COLO668 (cell line): ENCODE measurements around the gene DNAJC17.

ENCODE experiments used
- DNase-seq: peaks from one replicate; lab custom pipeline; 2025; ENCODE audit not compliant: unreplicated experiment; lab: John Stamatoyannopoulos, UW

The DNAJC17 gene

DNA sequence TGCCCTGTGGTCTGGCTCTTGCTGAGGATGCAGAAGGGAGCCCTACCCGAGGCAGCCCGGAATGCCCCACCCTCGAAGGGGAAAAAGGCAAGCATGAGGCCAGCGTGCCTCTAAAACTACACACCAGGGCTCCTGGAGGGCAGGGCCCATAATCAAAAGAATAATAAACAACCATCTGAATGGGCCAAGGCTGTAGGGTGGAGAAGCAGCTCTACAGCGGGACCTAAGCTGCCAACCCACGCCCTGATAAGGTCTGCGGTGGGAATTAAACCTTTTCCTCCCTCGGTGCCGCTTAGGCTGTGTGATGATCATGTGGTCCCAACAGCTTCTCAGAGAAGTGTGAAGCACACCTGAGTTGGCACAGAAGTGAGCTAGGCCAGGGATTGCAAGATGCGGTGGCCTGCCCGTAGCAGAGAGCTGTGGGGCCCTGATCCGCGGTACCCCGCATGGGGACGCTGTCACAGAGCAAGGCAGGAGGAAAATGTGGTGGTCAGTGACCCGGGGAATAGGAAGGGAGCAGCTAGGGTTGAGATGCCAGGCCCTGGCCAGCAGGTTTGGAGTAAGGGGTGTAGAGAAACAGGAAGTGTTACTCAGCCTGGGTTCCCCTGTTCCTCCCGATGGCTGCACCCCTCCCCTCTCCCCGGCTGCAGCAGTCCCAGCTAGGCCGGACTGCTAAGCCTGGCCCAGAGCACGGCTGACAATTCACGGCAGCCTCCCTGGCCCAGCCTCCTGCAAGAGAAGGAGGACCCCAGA, 38.6 kb downstream of the DNAJC17 start:
- DNase-seq, result no peak

DNA sequence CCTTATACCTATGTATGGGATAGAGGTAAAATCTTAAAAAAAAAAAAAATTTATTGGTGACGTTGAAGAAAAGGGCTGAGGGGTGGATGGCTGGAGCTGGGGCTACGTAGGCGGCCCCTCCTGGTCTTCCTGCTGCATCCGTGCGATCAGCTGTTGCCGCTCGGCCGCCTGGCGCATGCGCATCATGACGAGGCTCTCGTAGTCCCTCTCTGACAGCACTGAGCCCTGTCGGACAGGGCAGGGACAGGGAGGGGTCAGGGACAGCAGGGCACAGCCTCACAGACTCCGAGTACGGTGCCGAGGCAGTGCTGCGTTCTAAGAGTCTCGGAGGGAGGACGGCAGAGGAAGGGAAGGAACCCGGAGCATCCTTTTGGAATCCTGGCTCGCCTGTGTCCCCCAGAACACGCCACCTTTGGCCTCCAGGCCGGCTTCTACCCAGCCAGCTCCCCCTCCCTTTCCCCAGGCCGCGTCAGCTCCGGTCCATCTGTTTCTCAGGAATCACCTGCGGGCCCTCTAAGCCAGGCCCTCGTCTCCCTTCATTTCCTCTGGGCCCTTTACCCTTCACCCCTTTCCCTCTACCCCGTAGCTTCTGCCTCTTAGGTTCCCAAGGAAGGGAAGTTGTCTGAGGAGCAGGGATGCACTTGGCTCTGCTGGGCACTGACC, 39.3 kb downstream of the DNAJC17 start:
- DNase-seq, result no peak

DNA sequence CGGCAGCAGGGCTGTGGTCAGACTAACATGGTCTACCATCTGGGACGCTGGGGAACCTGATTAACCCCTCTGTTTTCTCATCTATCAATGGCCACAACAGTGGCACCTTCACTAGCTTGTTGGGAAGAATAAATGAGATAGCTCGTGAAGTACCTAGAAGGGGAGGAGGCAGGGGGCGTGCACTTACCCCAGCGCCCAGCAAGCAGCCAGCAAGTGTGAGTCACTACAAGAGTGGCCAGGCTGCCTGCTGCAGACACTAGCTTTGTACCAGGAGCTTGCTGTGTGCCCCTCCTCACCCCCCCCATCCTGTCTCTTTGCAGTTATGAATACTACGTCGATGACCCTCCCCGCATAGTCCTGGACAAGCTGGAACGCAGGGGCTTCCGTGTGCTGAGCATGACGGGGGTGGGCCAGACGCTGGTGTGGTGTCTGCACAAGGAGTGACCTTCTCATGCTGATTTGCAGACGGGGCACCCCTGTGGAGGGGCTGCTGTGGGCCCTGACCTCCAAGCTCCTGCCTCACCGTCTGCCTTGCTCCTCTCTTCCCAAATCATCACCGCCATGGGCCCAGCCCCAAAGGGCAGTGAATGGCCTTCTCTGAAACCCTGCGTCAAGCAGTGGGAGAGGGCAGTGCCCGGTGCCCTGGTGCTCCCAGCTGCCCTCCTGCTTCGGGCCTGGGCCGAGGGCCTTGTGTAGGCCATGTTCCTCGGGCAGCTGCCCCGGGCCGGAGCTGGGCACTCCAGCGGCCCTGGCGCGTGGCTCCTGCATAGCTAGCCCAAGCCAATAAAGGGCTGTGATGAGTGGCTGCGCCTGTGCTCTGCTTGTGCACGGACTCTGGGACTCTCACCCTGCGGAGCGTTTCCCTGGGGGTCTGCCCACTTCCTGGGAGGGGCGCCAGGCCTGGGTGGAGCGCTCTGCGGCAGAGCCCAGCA, 40.1 kb downstream of the DNAJC17 start:
- no peak for DNase-seq

DNA sequence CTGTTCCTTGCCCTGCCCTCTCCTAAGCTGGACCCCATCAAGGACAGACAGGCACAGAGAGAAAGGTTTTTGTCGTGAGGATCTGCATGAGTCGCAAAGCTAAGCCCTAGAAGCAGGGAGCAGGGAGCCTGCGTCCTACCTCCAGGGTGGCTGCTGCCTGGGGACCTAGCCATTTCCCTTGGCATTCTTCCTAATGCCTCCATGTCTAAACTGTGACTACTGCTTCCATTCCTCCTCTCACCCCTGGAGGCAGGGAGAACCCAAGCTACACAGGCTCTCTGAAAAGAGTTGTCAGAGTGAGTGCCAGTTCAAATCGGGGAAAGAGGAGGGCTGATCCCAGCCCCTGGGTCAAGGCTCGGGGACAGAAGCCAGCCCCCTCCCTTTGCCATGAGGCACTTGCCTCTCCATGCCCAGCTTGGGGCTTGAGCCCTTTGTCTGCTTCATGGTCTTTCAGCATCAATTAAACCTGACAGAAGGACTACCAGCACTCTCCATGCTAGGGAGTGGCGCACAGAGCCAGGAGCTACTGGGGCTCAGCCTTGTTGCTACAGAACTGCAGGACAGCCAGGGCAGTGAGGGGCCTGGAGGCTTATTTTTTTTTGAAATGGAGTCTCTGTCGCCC, 41.0 kb downstream of the DNAJC17 start:
- DNase-seq, result no peak

DNA sequence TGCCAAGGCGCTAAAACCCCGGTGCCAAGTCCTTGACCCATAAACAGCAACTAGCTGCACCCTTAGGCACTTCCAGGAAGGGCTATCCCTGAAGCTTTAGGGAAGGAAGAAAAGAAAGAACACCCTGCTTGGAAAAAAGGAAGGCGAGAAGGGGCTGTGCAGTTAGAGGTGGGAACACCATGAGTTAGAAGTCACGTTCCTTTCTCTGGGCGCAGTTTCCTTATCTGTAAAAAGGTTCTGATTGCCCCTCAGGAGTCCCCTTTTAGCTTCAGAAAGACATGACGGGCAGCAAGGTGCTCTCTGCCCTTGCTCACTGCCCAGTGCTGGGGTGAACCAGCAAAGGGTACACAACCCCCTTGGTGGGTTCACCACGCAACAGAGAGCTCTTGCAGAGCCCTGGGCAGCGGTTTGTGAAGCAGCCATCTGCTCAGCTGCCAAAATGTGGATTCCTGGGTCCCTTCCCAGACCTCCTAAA, 42.6 kb downstream of the DNAJC17 start:
- DNase-seq, result no peak

DNA sequence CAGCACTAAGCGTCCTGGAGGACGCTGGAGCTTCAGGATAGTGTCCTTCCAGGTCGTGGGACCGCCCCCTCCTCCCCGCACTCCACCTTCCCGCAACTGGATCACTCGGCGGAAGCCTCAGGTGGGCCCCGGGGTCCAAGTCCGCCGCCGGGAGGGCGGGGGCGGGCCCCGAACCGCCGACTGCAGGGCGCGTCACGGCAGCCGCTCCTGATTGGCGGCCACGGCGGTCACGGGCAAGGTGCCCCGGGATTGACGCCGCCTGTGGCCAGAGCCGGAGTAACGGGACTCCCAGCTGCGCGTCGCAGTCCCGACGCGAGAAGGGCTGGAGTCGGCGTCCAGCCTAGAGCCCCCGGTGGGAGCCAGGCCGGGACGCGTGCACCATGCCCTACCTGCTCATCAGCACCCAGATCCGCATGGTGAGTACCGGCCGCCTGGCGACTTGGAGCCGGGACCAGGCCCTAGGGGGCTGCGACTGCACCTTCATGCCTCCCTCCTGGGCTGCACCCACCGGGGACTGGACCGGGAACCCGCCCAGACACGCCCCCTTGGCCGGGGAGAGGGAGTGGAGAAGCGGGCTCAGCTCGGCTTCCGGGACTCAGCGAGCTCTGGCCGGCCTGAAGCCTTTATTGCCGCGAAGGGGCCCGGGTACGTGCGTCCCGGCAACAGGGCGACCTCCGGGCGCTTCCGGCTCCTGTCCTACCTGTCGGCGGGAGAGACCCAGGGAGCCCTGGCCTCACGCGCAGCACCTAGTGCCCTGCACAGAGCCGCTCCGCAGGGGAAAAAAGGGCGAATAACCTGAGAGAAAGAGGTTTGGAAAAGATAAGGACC, 43.3 kb downstream of the DNAJC17 start, which contains the start of gene GCHFR:
Gene GCHFR, plus strand, starts transcription at position 268 of the 828 bp plus-strand sequence. Its CDS starts 113 bp downstream, at position 381.
- peak; percentile 85 for DNase-seq

DNA sequence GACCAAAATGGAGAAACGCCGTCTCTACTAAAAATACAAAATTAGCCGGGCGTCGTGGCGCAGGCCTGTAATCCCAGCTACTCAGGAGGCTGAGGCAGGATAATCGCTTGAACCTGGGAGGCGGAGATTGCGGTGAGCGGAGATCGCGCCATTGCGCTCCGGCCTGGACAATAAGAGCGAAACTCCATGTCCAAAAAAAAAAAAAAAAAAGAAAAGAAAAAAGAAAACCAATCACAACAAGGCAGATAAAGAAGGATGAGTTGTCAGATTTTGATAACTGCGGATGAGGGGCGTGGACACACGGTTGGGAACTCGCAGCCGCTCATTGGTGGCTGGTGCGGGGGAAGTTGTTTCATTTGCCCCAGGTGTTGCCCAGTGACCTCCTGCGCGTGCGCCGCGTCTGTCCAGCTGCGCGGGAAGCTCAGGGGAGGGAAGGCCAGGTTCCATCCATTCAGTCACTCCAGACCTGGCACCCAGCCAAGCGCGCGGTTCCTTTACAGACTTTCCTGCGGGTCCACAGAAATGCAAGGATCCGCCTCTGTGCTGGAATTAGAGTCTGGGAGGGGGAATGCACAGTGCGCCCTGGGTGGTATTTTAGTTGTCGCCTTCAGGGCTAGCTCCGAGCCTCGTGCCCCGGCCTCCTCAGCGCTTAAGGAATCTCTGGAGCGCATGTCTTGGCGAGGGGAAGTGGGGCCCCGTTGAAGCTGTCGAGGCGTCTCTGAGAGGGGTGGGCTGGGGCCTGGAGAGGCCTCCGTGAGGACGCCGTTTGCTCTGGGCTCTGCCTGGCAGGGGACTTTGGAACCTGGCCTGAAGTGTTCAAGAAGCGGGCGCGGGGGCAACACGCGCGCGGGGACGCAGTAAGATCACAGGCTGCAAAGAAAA, 44.1 kb downstream of the DNAJC17 start:
- peak; percentile 96 for DNase-seq

DNA sequence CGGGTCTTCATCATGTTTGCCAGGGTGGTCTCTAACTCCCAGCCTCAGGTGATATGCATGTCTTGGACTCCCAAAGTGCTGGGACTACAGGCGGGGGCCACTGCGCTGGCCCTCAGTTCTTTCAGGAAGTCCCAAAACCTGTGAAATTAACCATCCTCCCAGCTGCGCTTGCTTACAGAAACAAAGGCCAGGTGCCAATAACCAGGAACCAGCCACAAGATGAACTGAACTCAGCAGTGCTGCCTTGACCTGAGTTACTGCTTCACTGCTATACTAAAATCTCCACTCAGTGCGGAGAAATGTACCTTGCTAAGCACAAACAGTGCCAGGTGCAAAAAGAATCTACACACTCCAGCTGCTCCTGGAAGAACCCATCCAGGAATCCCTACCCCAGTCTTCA, 47.3 kb downstream of the DNAJC17 start:
- no peak for DNase-seq

DNA sequence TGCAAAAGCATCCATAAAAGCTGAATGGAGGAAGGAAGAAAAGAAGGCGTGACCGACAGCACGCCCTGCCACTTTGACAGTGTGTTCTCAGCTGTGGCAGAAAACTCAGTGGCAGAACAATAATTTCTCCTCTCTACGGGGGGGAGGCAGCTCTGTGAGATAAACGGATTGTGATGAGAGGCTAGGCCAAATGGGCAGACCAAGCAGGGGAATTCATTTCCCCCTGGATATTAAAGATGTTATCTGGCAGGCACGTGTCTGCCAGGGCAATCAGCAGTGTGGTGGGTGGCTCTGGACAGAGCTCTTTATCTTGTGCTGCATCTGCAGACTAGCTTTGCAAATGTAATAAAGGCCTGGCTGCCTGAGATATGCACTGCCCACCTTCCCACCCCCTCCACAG, 50.3 kb downstream of the DNAJC17 start:
- no peak for DNase-seq

DNA sequence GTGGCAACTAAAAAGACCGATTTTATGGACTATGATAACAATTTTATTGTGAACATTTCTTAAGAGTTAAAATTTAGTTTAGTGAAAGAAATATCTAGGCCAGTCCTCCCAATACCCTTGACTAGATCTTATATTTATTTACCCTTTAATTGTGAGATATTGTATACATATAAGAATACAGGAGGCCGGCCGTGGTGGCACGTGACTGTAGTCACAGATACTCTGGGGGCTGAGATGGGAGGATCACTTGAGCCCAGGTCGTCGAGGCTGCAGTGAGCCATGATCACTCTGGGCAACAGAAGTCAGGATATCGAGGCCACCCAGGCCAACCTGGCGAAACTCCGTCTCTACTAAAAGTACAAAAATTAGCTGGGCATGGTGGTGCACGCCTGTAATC, 51.5 kb downstream of the DNAJC17 start:
- DNase-seq, result no peak

DNA sequence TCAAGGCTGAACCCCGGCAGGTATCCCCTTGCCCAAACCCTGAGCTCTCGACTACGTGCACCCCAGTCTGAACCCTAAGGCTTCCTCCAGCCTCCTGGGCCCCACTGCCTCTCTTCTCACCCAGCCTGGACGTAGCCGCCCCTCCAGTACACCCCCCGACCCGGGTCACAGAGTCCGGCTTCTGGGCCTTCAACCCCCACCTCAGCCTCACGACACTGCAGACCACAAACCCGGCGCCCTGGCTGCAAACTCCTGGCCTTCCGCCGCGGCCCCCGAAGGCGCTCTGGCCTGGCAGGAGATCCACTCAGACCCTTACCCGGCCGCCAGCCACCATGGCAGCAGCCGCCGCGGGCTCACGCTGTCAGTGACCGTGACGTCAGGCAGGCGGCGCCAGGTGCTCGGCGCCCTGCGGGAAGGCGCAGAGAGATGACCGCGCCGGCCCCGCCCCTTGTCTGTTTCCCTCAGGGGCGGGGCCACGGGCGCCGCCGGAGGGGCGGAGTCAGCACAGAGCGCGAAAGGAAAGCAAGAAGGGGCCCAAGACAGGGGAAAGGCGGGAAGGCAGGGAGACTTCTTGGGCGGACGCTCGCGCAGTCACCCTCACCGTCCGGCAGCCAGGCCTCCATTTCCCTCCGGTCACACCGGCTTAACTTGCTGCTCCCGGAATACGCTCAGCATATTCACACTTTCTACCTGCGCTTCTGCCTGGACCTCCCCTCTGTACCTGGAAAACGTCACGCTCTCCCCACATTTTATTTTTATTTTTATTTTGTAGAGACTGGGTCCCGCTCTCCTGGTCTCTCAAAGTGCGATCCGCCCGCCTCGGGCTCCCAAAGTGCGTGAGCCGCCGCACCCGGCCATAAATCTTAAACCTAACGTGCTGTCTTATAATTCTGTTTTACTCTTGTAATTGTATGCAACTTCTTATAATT, 52.1 kb downstream of the DNAJC17 start, which contains the start of gene RMDN3:
Gene RMDN3, minus strand, starts transcription at position 372 of the 929 bp plus-strand sequence. CDS start 471 bp downstream, outside the sequence.
- peak; percentile 96 for DNase-seq

DNA sequence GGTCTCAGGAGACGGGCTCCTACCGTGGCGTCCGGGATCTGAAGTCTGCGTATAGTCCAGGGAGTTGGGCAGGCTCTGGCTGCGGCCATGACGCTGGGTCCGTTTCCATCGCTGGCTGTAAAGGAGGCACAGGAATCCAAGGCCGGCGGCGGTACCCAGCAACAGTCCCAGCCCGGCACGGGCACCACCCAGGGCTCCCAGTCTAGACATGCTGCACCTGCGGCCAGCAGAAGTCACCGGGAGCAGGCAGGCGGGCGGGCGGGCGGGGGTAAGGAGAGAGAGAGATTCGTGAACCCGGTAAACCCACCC, 52.7 kb downstream of the DNAJC17 start:
- DNase-seq, result peak; percentile 35

DNA sequence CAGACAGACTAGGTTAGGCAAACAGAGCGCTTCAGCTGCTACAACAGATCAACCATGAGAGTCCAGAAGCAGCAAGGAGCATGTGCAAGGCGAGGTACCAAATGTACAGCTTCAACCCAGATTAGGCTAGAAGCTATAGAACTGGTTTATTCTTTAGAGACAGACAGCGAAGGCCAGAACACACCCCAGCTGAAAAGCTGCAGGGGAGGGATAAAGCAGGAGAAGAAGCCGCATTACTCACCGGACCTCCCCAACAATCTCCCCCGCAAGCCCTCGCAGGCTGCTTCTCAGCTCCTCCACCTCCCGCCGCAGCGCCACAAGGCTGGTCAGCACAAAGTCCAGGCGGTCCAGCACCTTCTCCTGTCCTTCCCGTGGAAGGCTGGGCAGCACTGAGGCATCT, 55.5 kb downstream of the DNAJC17 start:
- no peak for DNase-seq

DNA sequence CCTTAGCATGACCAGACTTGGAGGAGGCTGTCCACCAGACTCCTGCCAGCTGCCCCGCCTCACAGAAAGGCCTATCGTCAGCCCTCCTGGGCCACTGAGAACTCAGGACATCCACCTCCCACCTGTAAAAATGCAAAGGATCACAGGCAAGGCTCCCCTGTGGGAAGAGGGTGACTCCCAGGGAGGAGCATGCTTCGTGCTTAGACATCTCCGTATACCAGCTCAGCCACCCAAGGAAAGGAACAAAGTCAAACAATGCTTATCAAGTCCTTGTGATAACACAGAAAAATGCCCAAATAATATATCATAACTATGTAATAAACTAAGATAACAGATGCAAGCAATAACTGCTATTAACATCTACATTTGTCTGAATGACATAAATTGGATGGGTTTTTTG, 56.4 kb downstream of the DNAJC17 start:
- DNase-seq, result no peak

DNA sequence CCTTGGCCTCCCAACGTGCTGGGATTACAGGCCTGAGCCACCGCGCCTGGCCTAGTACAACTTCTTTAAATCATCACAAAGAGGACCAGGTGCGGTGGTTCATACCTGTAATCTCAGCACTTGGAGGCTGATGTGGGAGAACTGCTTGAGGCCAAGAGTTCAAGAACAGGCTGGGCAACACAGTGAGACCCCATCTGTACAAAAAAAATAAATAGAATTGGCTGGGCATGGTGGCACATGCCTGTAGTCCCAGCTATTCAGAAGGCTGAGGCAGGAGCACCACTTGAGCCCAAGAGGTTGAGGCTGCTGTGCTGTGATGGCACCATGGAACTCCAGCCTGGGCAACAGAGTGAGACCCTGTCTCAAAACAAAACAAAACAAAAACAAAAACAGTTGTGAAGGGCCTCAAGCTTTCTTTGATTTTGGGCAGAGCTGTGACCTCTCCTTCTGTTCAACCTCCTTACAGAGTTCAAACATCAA, 58.1 kb downstream of the DNAJC17 start:
- no peak for DNase-seq

DNA sequence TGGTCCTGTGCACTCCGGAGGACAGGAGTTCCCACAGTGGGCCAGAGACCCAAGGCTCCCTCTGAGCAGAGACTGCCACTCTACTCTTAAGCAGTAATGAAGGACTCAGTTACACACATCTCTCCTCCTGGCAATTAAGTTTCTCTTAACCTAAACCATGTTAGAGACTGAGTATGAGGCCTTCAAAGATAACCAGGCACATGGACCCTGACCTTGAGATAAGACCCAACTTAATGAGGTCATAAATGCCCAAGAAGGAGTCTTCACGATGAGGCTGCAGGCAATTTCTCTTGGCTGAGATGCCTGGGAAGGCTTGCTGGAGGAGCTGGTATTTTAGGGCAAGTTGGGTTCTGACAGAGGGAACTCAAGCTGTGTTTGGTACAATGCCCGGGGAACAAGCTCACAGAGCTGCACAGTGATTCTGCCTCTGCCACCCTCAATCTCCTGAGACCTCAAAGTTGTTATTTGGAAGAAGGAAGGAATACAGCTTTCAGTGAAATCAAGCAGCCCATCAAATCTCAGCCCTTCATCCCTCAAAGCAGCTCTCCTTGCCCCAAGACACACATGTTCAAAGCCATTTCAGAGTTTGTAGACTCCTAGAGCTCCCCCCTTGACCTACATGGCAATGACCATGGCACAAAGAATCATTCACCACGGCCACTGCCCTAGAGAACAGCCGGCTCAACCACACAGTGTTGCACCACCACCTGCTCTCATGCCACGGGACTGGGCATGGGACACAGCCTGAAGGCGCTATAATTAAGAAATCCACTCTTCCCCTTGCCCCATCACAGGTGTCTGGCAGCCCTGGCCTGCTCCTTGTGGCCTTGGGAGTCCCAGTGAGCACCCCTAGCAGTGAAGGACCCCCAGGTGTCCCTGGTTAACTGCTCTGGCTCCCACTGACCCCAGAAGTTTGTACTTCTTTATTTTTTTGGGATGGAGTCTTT, 59.3 kb downstream of the DNAJC17 start:
- no peak for DNase-seq

DNA sequence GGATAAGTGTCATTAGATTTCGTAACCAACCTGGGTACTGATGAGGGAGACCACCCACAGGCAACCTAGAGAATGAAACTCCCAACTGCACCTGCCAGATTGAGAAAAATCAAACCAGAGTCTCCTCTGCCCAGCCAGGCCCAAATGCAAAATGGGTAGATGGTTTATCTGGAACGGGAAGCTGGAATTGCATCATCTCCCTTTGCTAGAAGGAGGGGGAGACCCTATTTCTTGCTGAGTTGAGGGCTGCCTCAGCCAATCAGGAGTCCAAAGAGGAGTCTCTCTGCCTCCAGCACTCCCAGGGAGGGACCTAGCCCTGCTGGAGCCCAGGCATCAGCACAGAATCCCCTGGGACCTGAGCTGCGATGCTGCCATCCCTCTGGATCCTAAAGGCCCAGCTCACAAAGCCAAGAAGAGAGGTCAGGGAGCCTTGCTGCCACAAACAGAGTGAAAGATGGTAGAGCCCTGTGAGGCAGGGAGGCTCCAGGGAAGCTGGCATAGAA, 60.3 kb downstream of the DNAJC17 start:
- no peak for DNase-seq
